T-cell (primary cell): ENCODE results near the gene ADD2. TPM values are rescaled to one million over a fixed set of nuclear protein-coding genes. Genes with fewer than 3 reads are reported as not detected.

ENCODE experiments used
- ATAC-seq, 4 experiments: fragments of 200-7000 bp in 3 of 4; fragments of 150-1000 bp in 1 of 4; cut with Tn5 transposase; replicated peaks in 1 of 4; 1 replicate in 3 of 4; 2 replicates in 1 of 4; pipeline ENCODE4 v1.10.0; 2021; ENCODE audit warnings: moderate library complexity in 3 of 4, mild to moderate bottlenecking in 2 of 4, moderate number of reproducible peaks in 1 of 4
- CTCF ChIA-PET, 2 donors: fragments of 300-600 bp; sonication (Branson Sonifier 250); formaldehyde crosslinking; loops; one replicate each; lab custom pipeline; 2022; ENCODE audit warnings: antibody characterized with exemption in 2 of 2; lab: Charles Lee
- POLR2A ChIA-PET, 2 donors: fragments of 300-600 bp; sonication (Branson Sonifier 250); formaldehyde crosslinking; loops; one replicate each; lab custom pipeline; 2022; ENCODE audit warnings: antibody characterized with exemption in 2 of 2; lab: Charles Lee
- DNase-seq, 35 experiments: peaks; one replicate each; pipeline versions ENCODE4 v3.0.0 to v3.0.0-alpha.2; 2013 to 2023
- H3K27ac ChIP-seq: one replicate; pipeline ENCODE4 v1.5.1; 2013; ENCODE audit warnings: low read length
- H3K27me3 ChIP-seq, 2 experiments: replicated peaks in 1 of 2; 1 replicate in 1 of 2; 2 replicates in 1 of 2; pipeline versions ENCODE4 v1.6.1 to v1.7.0; 2013; ENCODE audit warnings: low read length in 1 of 2, mixed read lengths in 1 of 2; ENCODE audit not compliant: control insufficient read depth in 2 of 2, insufficient read depth in 2 of 2; ENCODE audit errors: extremely low read depth in 1 of 2
- H3K36me3 ChIP-seq, 2 donors: 1 replicate in 1 of 2; 2 replicates in 1 of 2; pipeline versions ENCODE4 v1.6.1 to v1.7.0; 2013; ENCODE audit warnings: low read length in 1 of 2; ENCODE audit not compliant: control insufficient read depth in 2 of 2, insufficient read depth in 1 of 2; ENCODE audit errors: extremely low read depth in 1 of 2
- H3K4me1 ChIP-seq, 2 experiments: 1 replicate in 1 of 2; 2 replicates in 1 of 2; pipeline versions ENCODE4 v1.6.1 to v1.7.0; 2013; ENCODE audit warnings: low read length in 2 of 2, mixed read lengths in 1 of 2; ENCODE audit not compliant: insufficient read depth in 2 of 2, control insufficient read depth in 1 of 2; ENCODE audit errors: extremely low read depth in 1 of 2
- H3K4me3 ChIP-seq, 2 donors: 1 replicate in 1 of 2; 2 replicates in 1 of 2; pipeline versions ENCODE4 v1.5.1 to v1.7.0; 2013; ENCODE audit warnings: mild to moderate bottlenecking in 2 of 2, low read length in 1 of 2, moderate library complexity in 1 of 2; ENCODE audit not compliant: control insufficient read depth in 1 of 2; ENCODE audit errors: extremely low read depth in 1 of 2
- H3K9me3 ChIP-seq: 2 replicates; pipeline ENCODE4 v1.7.0; 2013
- H3K27ac Mint-ChIP-seq, 2 donors: one replicate each; pipeline ENCODE4 v1.8.0; 2020 to 2021; ENCODE audit warnings: mild to moderate bottlenecking in 2 of 2, mixed read lengths in 2 of 2
- H3K27me3 Mint-ChIP-seq, 2 donors: one replicate each; pipeline ENCODE4 v1.8.0; 2021 to 2022; ENCODE audit warnings: mixed read lengths in 2 of 2
- H3K36me3 Mint-ChIP-seq: one replicate; pipeline ENCODE4 v1.8.0; 2021; ENCODE audit warnings: mixed read lengths
- H3K4me1 Mint-ChIP-seq, 3 donors: one replicate each; pipeline ENCODE4 v1.8.0; 2020 to 2022; ENCODE audit warnings: mixed read lengths in 3 of 3, mild to moderate bottlenecking in 1 of 3
- H3K4me3 Mint-ChIP-seq, 3 donors: one replicate each; pipeline ENCODE4 v1.8.0; 2020 to 2022; ENCODE audit warnings: mild to moderate bottlenecking in 3 of 3, mixed read lengths in 3 of 3, moderate library complexity in 3 of 3
- H3K9me3 Mint-ChIP-seq, 3 donors: one replicate each; pipeline ENCODE4 v1.8.0; 2020 to 2022; ENCODE audit warnings: mixed read lengths in 3 of 3
- WGBS: methylation state at CpG from one replicate; pipeline ENCODE4 v1.1.5; 2013; ENCODE audit warnings: missing lambda C conversion rate; ENCODE audit not compliant: insufficient coverage; 5-methylcytosine and 5-hydroxymethylcytosine counted together
- total RNA-seq, 35 experiments: library from RNA in 6 of 35; stranded (reverse) in 6 of 35; fragments of 120-200 nt in 1 of 35; gene quantifications; one replicate each; pipeline versions ENCODE4 v1.2.1 to v1.2.4 and lab custom pipeline; 2013 to 2026

Gene ADD2
- total RNA-seq, 5 donors from 2014 or later (not counting 1 experiment from before 2014, with no cell fraction given) = 4.7 to 7.9 (median 7.1) TPM

- H3K4me1 Mint-ChIP-seq = no peaks in the 10 kb centered on the region
Measured at GRCh38 chr2:70724366-70724765, 43.6 kb downstream of the ADD2 start.

GRCh38 chr2:70723286-70723885 lies 44.6 kb downstream of the ADD2 start:
- H3K27me3 ChIP-seq = peaks cover 0 to 7% of the 10 kb centered on the region in 2 experiments
- WGBS = 44% methylated on average over 1 of the region's 5 CpGs
- no peak overlapping the region for H3K27ac ChIP-seq
- H3K4me3 ChIP-seq = no peak overlapping the region
- H3K4me3 Mint-ChIP-seq = no peak overlapping the region
- no peaks in the 10 kb centered on the region for H3K9me3 ChIP-seq
- no peaks in the 10 kb centered on the region for H3K4me1 ChIP-seq
- POLR2A ChIA-PET = no interaction called here
- no peaks in the 10 kb centered on the region for H3K4me1 Mint-ChIP-seq
- H3K9me3 Mint-ChIP-seq = no peaks in the 10 kb centered on the region
- H3K36me3 ChIP-seq = peaks cover 0 to 4% of the 10 kb centered on the region in 2 donors
- H3K27ac Mint-ChIP-seq = no peak overlapping the region
- CTCF ChIA-PET = no interaction called here
- ATAC-seq (no peak), DNase-seq (no peak)
- peaks cover 0 to 5% of the 10 kb centered on the region in 2 donors for H3K27me3 Mint-ChIP-seq
- H3K36me3 Mint-ChIP-seq = no peaks in the 10 kb centered on the region

More at GRCh38 chr2:70724366-70724765, 43.6 kb downstream of the ADD2 start:
- H3K9me3 ChIP-seq = no peaks in the 10 kb centered on the region
- no peak overlapping the region for H3K4me3 Mint-ChIP-seq
- H3K27ac Mint-ChIP-seq = no peak overlapping the region
- ChIA-PET POLR2A (no interaction called here), CTCF (no interaction called here)
- no peaks in the 10 kb centered on the region for H3K9me3 Mint-ChIP-seq
- DNase-seq (no peak), ATAC-seq (no peak)
- H3K4me1 ChIP-seq = no peaks in the 10 kb centered on the region
- 78% methylated on average over 2 of the region's 7 CpGs for WGBS
- no peak overlapping the region for H3K27ac ChIP-seq
- H3K4me3 ChIP-seq = no peak overlapping the region
- peaks cover 0 to 4% of the 10 kb centered on the region in 2 donors for H3K36me3 ChIP-seq
- H3K27me3 ChIP-seq = peaks cover 0 to 7% of the 10 kb centered on the region in 2 experiments
- peaks cover 0 to 5% of the 10 kb centered on the region in 2 donors for H3K27me3 Mint-ChIP-seq
- no peaks in the 10 kb centered on the region for H3K36me3 Mint-ChIP-seq

GRCh38 chr2:70720124-70720523 lies 47.9 kb downstream of the ADD2 start:
- ATAC-seq (no peak), DNase-seq (no peak)
- ChIA-PET POLR2A (no interaction called here), CTCF (interaction anchor here in 1 of 2 donors (0.6 kb wide), 1 partner anchor 246 kb away, joined by 3 read pairs; no protein-coding TSS in a partner anchor)
- Histone ChIP-seq H3K36me3 (peaks cover 0 to 4% of the 10 kb centered on the region in 2 donors), H3K27me3 (peaks cover 0 to 14% of the 10 kb centered on the region in 2 experiments), H3K9me3 (no peaks in the 10 kb centered on the region), H3K27ac (no peak overlapping the region), H3K4me3 (no peak overlapping the region), H3K4me1 (no peaks in the 10 kb centered on the region)
- H3K9me3 Mint-ChIP-seq = no peaks in the 10 kb centered on the region
- WGBS = 74% methylated on average over 2 of the region's 6 CpGs
- no peaks in the 10 kb centered on the region for H3K27me3 Mint-ChIP-seq
- H3K4me3 Mint-ChIP-seq = no peak overlapping the region
- no peaks in the 10 kb centered on the region for H3K36me3 Mint-ChIP-seq
- no peaks in the 10 kb centered on the region for H3K4me1 Mint-ChIP-seq
- no peak overlapping the region for H3K27ac Mint-ChIP-seq

- no peak for DNase-seq
- H3K9me3 ChIP-seq = no peaks in the 10 kb centered on the region
- Mint-ChIP-seq H3K27me3 (no peaks in the 10 kb centered on the region), H3K9me3 (no peaks in the 10 kb centered on the region), H3K4me3 (no peak overlapping the region), H3K4me1 (no peaks in the 10 kb centered on the region), H3K27ac (no peak overlapping the region), H3K36me3 (no peaks in the 10 kb centered on the region)
- ChIA-PET CTCF (interaction anchor here in 1 of 2 donors (0.6 kb wide), 1 partner anchor 247 kb away, joined by 3 read pairs; no protein-coding TSS in a partner anchor), POLR2A (no interaction called here)
- peaks cover 0 to 16% of the 10 kb centered on the region in 2 experiments for H3K27me3 ChIP-seq
- H3K27ac ChIP-seq = no peak overlapping the region
- H3K4me1 ChIP-seq = no peaks in the 10 kb centered on the region
- WGBS = no CpG with 5 or more reads among the region's 3 CpGs
- H3K4me3 ChIP-seq = no peak overlapping the region
- H3K36me3 ChIP-seq = peaks cover 0 to 4% of the 10 kb centered on the region in 2 donors
- no peak for ATAC-seq
Measured at GRCh38 chr2:70719231-70719630, 48.8 kb downstream of the ADD2 start.

- H3K4me1 Mint-ChIP-seq = no peaks in the 10 kb centered on the region
- POLR2A ChIA-PET = no interaction called here
- no peaks in the 10 kb centered on the region for H3K36me3 Mint-ChIP-seq
- 88% methylated on average over 1 of the region's 2 CpGs for WGBS
- no peaks in the 10 kb centered on the region for H3K9me3 Mint-ChIP-seq
- CTCF ChIA-PET = interaction anchor here in 1 of 2 donors (0.6 kb wide), 1 partner anchor 63 kb away, joined by 5 read pairs; no protein-coding TSS in a partner anchor
- no peaks in the 10 kb centered on the region for H3K9me3 ChIP-seq
- H3K27me3 ChIP-seq = peaks cover 0 to 16% of the 10 kb centered on the region in 2 experiments
- ATAC-seq = no peak
- no peaks in the 10 kb centered on the region for H3K4me1 ChIP-seq
- H3K36me3 ChIP-seq = peaks cover 0 to 4% of the 10 kb centered on the region in 2 donors
- no peak for DNase-seq
- no peaks in the 10 kb centered on the region for H3K27me3 Mint-ChIP-seq
- H3K27ac Mint-ChIP-seq = no peak overlapping the region
- no peak overlapping the region for H3K4me3 ChIP-seq
- H3K4me3 Mint-ChIP-seq = no peak overlapping the region
- no peak overlapping the region for H3K27ac ChIP-seq
Measured at GRCh38 chr2:70718736-70719135, 49.3 kb downstream of the ADD2 start.

GRCh38 chr2:70718241-70718640 lies 49.8 kb downstream of the ADD2 start:
- ChIA-PET CTCF (interaction anchor here in 1 of 2 donors (0.6 kb wide), 1 partner anchor 63 kb away, joined by 5 read pairs; no protein-coding TSS in a partner anchor), POLR2A (no interaction called here)
- Mint-ChIP-seq H3K36me3 (no peaks in the 10 kb centered on the region), H3K27ac (no peak overlapping the region), H3K4me1 (no peaks in the 10 kb centered on the region), H3K4me3 (no peak overlapping the region), H3K27me3 (no peaks in the 10 kb centered on the region), H3K9me3 (no peaks in the 10 kb centered on the region)
- H3K27ac ChIP-seq = no peak overlapping the region
- no peaks in the 10 kb centered on the region for H3K4me1 ChIP-seq
- H3K4me3 ChIP-seq = no peak overlapping the region
- H3K9me3 ChIP-seq = no peaks in the 10 kb centered on the region
- no peak for ATAC-seq
- no peak for DNase-seq
- no CpG with 5 or more reads among the region's 2 CpGs for WGBS
- H3K27me3 ChIP-seq = peaks cover 0 to 16% of the 10 kb centered on the region in 2 experiments
- peaks cover 0 to 4% of the 10 kb centered on the region in 2 donors for H3K36me3 ChIP-seq
